ENCODE measurements around the gene TSPAN1.

DNA sequence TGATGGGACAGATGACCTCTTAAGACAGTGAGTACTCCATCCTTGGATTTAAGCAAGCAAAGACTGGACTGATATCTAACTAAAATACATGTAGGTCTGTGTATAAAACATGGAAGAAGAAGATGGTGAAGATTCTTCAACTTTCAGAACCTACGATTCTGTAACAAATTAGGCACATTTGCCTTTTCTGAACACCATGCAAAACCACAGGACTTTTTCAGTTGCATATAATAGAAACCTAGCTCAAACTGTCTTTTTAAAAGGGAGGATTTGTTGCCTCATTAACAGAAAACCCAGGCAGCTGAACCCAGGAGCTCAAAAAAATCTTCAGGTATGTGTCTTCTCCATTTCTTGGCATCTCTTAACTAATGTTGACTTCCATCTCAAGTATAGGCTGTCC, 14.7 kb upstream of the TSPAN1 start:
- no peak for TF ChIP-seq CTCF (IDR thresholded peaks at IDR 0.05; ENCODE audit: low read depth, low read length)
- TF ChIP-seq POLR2A (IDR thresholded peaks at IDR 0.05; ENCODE audit: extremely low read depth, insufficient read length) = no peak
- TF ChIP-seq MAX (IDR thresholded peaks at IDR 0.05; ENCODE audit: low read depth, low read length) = no peak

Data from NB4 (cell line).